GM23248 (cell line): Measurements from ENCODE around the gene RGS19.
"Not testable (repeated sequence)": the region's sequence is repeated elsewhere in the genome, so short reads cannot be mapped to it uniquely, and the experiment has no call there.

Experiments used
- EZH2 ChIP-seq: fragments of 200-600 bp; sonication (generic); IDR thresholded peaks from 2 replicates; pipeline ENCODE4 v1.6.1; 2018; ENCODE audit warnings: antibody characterized with exemption, mild to moderate bottlenecking; ENCODE audit not compliant: insufficient read depth, poor library complexity, severe bottlenecking
- EZH2phosphoT487 ChIP-seq: fragments of 200-600 bp; sonication (generic); IDR thresholded peaks from 2 replicates; pipeline ENCODE4 v1.6.1; 2018; ENCODE audit warnings: antibody characterized with exemption, moderate library complexity, mild to moderate bottlenecking, low read depth; ENCODE audit not compliant: insufficient read depth

- TF ChIP-seq EZH2phosphoT487, EZH2: not testable (repeated sequence)
These were observed 44.2 kb upstream of the RGS19 start for GRCh38 chr20:64123517-64123916.
